Dendritic cell treated with granulocyte-macrophage colony-stimulating factor and Interleukin-4, amounts not matched to agents 40 ng/mL and 50 ng/mL, for 4 days (primary cell): ENCODE data around the gene RHBDD2.
A peak's percentile ranks its signal among the peaks of the same experiment; 100 is the strongest.
"Not testable (repeated sequence)": the region's sequence is repeated elsewhere in the genome, so short reads cannot be mapped to it uniquely, and the experiment has no call there.

Experiments
- H3K27ac Mint-ChIP-seq: one replicate; pipeline ENCODE4 v1.8.0; 2022; ENCODE audit warnings: mild to moderate bottlenecking, mixed read lengths
- H3K27me3 Mint-ChIP-seq: one replicate; pipeline ENCODE4 v1.8.0; 2022; ENCODE audit warnings: mild to moderate bottlenecking, mixed read lengths
- H3K36me3 Mint-ChIP-seq: one replicate; pipeline ENCODE4 v1.8.0; 2022; ENCODE audit warnings: low read depth, mixed read lengths
- H3K4me1 Mint-ChIP-seq: one replicate; pipeline ENCODE4 v1.8.0; 2022; ENCODE audit warnings: low read depth, mixed read lengths
- H3K4me3 Mint-ChIP-seq: one replicate; pipeline ENCODE4 v1.8.0; 2022; ENCODE audit warnings: mild to moderate bottlenecking, moderate library complexity, mixed read lengths
- H3K9me3 Mint-ChIP-seq: one replicate; pipeline ENCODE4 v1.8.0; 2022; ENCODE audit warnings: mixed read lengths
- intact Hi-C: fragments of 100-400 bp; cut with micrococcal nuclease; formaldehyde crosslinking; loops from one replicate; pipeline ENCODE4 v1.15.0; 2022

RHBDD2 gene

DNA sequence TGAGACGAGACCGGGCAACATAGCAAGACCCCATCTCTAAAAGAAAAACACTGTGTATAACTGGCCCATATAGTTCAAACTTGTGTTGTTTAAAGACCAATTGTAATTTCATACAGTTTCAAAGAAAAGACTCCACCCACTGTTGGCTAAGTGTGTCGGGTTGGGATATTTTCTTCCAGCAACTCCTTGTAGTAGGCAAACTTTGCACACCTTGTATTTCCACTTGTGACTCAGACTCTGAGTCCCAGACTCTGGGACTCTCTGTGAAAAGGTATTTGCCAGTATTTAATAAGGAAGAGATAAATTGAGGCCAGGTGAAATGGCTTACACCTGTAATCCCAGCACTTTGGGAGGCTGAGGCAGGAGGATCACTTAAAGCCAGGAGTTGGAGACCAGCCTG, 29.3 kb upstream of the RHBDD2 start:
- Mint-ChIP-seq H3K4me3 (no peak overlapping the region), H3K27me3 (no peaks in the 10 kb centered on the region), H3K27ac (peak overlapping the region; percentile 81), H3K9me3 (no peaks in the 10 kb centered on the region), H3K36me3 (peaks cover 60% of the 10 kb centered on the region), H3K4me1 (peaks cover 74% of the 10 kb centered on the region)
- intact Hi-C loops: loop anchor here (10.0 kb wide), 1 partner anchor 55 kb away; no protein-coding TSS in a partner anchor

- H3K4me3 Mint-ChIP-seq: peak overlapping the region; percentile 10
- H3K27ac Mint-ChIP-seq: peak overlapping the region; percentile 81
- H3K36me3 Mint-ChIP-seq: peaks cover 60% of the 10 kb centered on the region
- intact Hi-C loops: no loop called here
- H3K9me3 Mint-ChIP-seq: no peaks in the 10 kb centered on the region
- H3K4me1 Mint-ChIP-seq: peaks cover 71% of the 10 kb centered on the region
- H3K27me3 Mint-ChIP-seq: no peaks in the 10 kb centered on the region
Measured at GRCh38 chr7:75850235-75850634, 28.6 kb upstream of the RHBDD2 start.

GRCh38 chr7:75854233-75854632, 24.6 kb upstream of the RHBDD2 start:
- H3K27me3 Mint-ChIP-seq: no peaks in the 10 kb centered on the region
- intact Hi-C loops: no loop called here
- peaks cover 68% of the 10 kb centered on the region for H3K4me1 Mint-ChIP-seq
- peaks cover 51% of the 10 kb centered on the region for H3K36me3 Mint-ChIP-seq
- H3K9me3 Mint-ChIP-seq: no peaks in the 10 kb centered on the region
- H3K4me3 Mint-ChIP-seq: no peak overlapping the region
- H3K27ac Mint-ChIP-seq: peak overlapping the region; percentile 80

DNA sequence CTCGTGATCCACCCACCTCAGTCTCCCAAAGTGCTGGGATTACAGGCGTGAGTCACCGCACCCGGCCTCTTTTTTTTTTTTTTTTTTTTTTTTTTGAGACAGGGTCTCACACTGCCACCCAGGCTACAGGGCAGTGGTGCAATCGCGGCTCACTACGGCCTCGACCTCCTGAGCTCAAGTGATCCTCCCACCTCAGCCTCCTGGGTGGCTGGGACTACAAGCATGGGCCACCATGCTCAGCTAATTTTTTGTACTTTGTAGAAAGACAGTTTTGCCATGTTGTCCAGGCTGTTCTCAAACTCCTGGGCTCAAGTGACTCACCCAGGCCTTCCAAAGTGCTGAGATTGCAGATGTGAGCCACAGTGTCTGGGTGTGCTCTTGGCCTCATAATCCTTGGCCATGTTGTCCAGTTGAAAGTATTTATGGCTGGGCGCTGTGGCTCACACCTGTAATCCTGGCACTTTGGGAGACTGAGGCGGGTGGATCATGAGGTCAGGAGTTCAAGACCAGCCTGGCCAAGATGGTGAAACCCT, 24.0 kb upstream of the RHBDD2 start:
- H3K9me3 Mint-ChIP-seq, intact Hi-C loops, H3K27me3 Mint-ChIP-seq: not testable (repeated sequence)
- Mint-ChIP-seq H3K27ac (peak overlapping the region; percentile 80), H3K4me1 (peaks cover 66% of the 10 kb centered on the region), H3K36me3 (peaks cover 58% of the 10 kb centered on the region), H3K4me3 (peak overlapping the region; percentile 2)

GRCh38 chr7:75856536-75856935, 22.3 kb upstream of the RHBDD2 start:
- H3K27ac Mint-ChIP-seq: peak overlapping the region; percentile 83
- peaks cover 69% of the 10 kb centered on the region for H3K4me1 Mint-ChIP-seq
- intact Hi-C loops: loop anchor here (2.0 kb wide), 1 partner anchor 14 kb away; no protein-coding TSS in a partner anchor
- H3K36me3 Mint-ChIP-seq: peaks cover 71% of the 10 kb centered on the region
- no peak overlapping the region for H3K4me3 Mint-ChIP-seq
- H3K9me3 Mint-ChIP-seq: no peaks in the 10 kb centered on the region
- H3K27me3 Mint-ChIP-seq: no peaks in the 10 kb centered on the region

DNA sequence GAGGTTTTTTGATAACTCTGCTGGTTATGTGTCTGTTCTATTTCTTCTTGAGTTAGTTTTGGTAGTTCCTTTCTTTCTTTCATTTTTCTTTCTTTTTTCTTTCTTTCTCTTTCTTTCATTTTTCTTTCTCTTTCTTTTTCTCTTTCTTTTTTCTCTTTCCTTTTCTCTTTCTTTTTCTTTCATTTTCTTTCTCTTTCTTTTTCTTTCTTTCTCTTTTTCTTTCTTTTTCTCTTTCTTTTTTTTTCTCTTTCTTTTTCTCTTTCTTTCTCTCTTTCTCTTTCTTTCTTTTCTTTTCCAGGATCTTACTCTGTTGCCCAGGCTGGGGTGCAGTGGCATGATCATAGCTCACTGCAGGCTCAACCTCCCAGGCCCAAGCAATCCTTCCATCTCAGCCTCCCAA, 20.4 kb upstream of the RHBDD2 start:
- H3K4me1 Mint-ChIP-seq: peaks cover 74% of the 10 kb centered on the region
- H3K4me3 Mint-ChIP-seq: peak overlapping the region; percentile 15
- H3K27ac Mint-ChIP-seq: peak overlapping the region; percentile 79

GRCh38 chr7:75861636-75862035, 17.2 kb upstream of the RHBDD2 start:
- peaks cover 66% of the 10 kb centered on the region for H3K36me3 Mint-ChIP-seq
- H3K9me3 Mint-ChIP-seq: no peaks in the 10 kb centered on the region
- H3K4me1 Mint-ChIP-seq: peaks cover 81% of the 10 kb centered on the region
- H3K4me3 Mint-ChIP-seq: no peak overlapping the region
- intact Hi-C loops: loop anchor here (10.0 kb wide), 1 partner anchor 47 kb away; the partner anchor contains the start of gene CCL24
- H3K27me3 Mint-ChIP-seq: no peaks in the 10 kb centered on the region
- peak overlapping the region; percentile 91 for H3K27ac Mint-ChIP-seq

More for the DNA sequence above, 20.4 kb upstream of the RHBDD2 start:
- peaks cover 66% of the 10 kb centered on the region for H3K36me3 Mint-ChIP-seq
- no peaks in the 10 kb centered on the region for H3K9me3 Mint-ChIP-seq
- H3K27me3 Mint-ChIP-seq: no peaks in the 10 kb centered on the region
- intact Hi-C loops: no loop called here

- Mint-ChIP-seq H3K4me1 (peaks cover 73% of the 10 kb centered on the region), H3K36me3 (peaks cover 55% of the 10 kb centered on the region), H3K27ac (peak overlapping the region; percentile 91)
- not testable (repeated sequence) for H3K27me3 Mint-ChIP-seq, H3K9me3 Mint-ChIP-seq, H3K4me3 Mint-ChIP-seq
- intact Hi-C loops: loop anchor here (10.0 kb wide), 1 partner anchor 49 kb away; the partner anchor contains the start of gene CCL24
Measured at GRCh38 chr7:75864251-75864650, 14.6 kb upstream of the RHBDD2 start.

DNA sequence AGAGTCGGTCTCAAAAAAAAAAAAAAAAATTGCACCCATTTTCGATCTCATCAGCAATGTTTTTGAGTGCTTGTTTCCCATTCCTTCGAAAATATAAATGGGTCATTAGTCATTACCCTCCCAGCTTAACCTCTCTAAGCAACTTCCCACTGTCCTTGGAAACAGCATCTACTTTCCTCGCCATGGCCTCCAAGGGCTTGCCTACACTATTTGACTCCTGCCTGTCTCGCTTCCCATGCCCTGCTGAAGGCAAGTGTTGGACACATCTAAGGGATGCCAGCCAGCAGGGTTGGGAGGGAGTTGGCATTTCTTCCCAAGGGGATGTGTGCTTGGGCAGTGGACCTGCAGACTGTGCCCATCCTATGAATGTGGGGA, 12.7 kb upstream of the RHBDD2 start:
- Mint-ChIP-seq H3K4me1 (peaks cover 74% of the 10 kb centered on the region), H3K4me3 (peak overlapping the region; percentile 24), H3K27ac (peak overlapping the region; percentile 75), H3K9me3 (no peaks in the 10 kb centered on the region), H3K27me3 (peaks cover 1% of the 10 kb centered on the region), H3K36me3 (peaks cover 37% of the 10 kb centered on the region)
- intact Hi-C loops: loop anchor here (1.0 to 10.0 kb wide), 2 partner anchors 51 to 154 kb away; partner anchors contain the start of gene CCL24

GRCh38 chr7:75866489-75867389, 12.1 kb upstream of the RHBDD2 start:
- intact Hi-C loops: loop anchor here (1.0 to 10.0 kb wide), 2 partner anchors 52 to 154 kb away; partner anchors contain the start of gene CCL24
- Mint-ChIP-seq H3K9me3 (no peaks in the 10 kb centered on the region), H3K4me1 (peaks cover 71% of the 10 kb centered on the region), H3K4me3 (peak overlapping the region; percentile 24), H3K27me3 (peaks cover 1% of the 10 kb centered on the region), H3K27ac (peak overlapping the region; percentile 75), H3K36me3 (peaks cover 31% of the 10 kb centered on the region)

DNA sequence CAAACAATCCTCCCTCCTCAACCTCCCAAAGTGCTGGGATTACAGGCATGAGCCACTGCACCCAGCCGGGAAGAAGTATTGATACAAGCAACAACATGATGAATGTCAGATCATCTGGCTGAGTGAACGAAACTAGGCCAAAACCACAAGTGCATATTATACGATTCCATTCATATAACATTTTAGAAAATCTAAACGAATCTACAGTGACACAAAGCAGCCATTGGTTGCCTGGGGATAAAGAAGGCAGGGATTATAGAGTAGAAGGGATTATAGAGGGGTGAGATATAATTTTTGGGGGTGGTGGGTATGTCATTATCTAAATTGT, 11.5 kb upstream of the RHBDD2 start:
- Mint-ChIP-seq H3K4me3 (no peak overlapping the region), H3K27ac (peak overlapping the region; percentile 31), H3K4me1 (peaks cover 71% of the 10 kb centered on the region), H3K9me3 (no peaks in the 10 kb centered on the region), H3K27me3 (peaks cover 1% of the 10 kb centered on the region), H3K36me3 (peaks cover 30% of the 10 kb centered on the region)
- intact Hi-C loops: loop anchor here (10.0 kb wide), 1 partner anchor 53 kb away; the partner anchor contains the start of gene CCL24

DNA sequence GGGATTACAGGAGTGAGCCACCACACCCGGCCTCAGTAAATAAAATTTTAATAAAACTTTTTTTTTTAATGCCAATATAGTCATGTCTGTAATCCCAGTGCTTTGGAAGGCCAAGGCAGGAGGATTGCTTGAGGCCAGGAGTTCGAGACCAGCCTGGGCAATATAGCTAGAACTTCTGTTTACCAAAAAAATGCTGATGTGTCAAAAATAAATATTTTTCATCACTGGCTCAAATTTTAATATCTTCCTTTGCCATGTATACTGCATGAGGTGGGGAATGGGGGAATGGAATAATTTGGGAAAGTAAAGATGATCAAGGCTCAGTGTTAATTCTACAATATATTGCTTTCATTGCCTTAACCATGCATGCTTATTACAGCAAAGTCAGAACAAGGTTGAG, 10.7 kb upstream of the RHBDD2 start:
- H3K27me3 Mint-ChIP-seq: peaks cover 1% of the 10 kb centered on the region
- no peaks in the 10 kb centered on the region for H3K9me3 Mint-ChIP-seq
- H3K27ac Mint-ChIP-seq: no peak overlapping the region
- H3K4me1 Mint-ChIP-seq: peaks cover 69% of the 10 kb centered on the region
- H3K4me3 Mint-ChIP-seq: no peak overlapping the region
- intact Hi-C loops: loop anchor here (10.0 kb wide), 1 partner anchor 53 kb away; the partner anchor contains the start of gene CCL24
- H3K36me3 Mint-ChIP-seq: peaks cover 22% of the 10 kb centered on the region

DNA sequence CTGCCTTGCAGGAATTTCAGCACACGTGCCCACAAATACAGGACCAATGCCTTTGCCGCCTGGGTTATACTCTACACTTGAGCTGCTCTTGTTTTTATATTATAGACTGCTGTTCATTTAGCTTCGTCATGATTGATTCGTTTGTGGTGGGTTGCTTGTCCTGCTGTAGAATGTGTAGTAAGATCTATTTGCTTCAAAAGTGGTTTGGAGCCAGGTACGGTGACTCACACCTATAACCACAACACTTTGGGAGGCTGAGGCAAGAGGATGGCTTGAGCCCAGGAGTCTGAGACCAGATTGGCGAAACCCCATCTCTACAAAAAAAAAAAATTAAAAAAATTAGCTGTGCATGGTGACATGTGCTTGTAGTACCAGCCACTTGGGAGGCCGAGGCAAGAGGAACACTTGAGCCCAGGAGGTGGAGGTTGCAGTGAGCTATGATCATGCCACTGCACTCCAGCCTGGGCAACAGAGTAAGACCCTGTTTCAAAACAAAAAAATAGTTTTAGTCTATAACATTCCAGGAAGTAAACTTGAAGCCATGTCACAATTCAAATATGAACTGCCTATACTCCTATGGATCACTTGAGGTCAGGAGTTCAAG, 9.0 kb upstream of the RHBDD2 start:
- H3K27me3 Mint-ChIP-seq: peaks cover 1% of the 10 kb centered on the region
- peaks cover 11% of the 10 kb centered on the region for H3K36me3 Mint-ChIP-seq
- no peaks in the 10 kb centered on the region for H3K9me3 Mint-ChIP-seq
- peaks cover 58% of the 10 kb centered on the region for H3K4me1 Mint-ChIP-seq
- intact Hi-C loops: loop anchor here (10.0 kb wide), 1 partner anchor 55 kb away; the partner anchor contains the start of gene CCL24
- peak overlapping the region; percentile 63 for H3K27ac Mint-ChIP-seq
- no peak overlapping the region for H3K4me3 Mint-ChIP-seq
